HEK293T (cell line): ENCODE results near the gene YOD1.

Experiments used
- CTCF ChIA-PET: fragments of 350-600 bp; formaldehyde crosslinking; extraction: SDS; loops from one replicate; lab custom pipeline; 2021; ENCODE audit warnings: antibody characterized with exemption, inconsistent platforms; lab: Yijun Ruan, JAX
- POLR2A ChIA-PET: fragments of 350-600 bp; formaldehyde crosslinking; extraction: SDS; loops from one replicate; lab custom pipeline; 2020; ENCODE audit warnings: antibody characterized with exemption, inconsistent platforms; lab: Yijun Ruan, JAX
- DNase-seq: peaks from one replicate; pipeline ENCODE4 v3.0.0; 2012; ENCODE audit warnings: mixed read lengths; ENCODE audit errors: extremely low spot score
- ARNT ChIP-seq: fragments of 450-650 bp; IDR thresholded peaks from 2 replicates; pipeline ENCODE4 v1.6.1; 2017; ENCODE audit warnings: mild to moderate bottlenecking
- BHLHE40 ChIP-seq: fragments of 450-650 bp; IDR thresholded peaks from 2 replicates; pipeline ENCODE4 v1.6.1; 2016; ENCODE audit warnings: mild to moderate bottlenecking, moderate library complexity, borderline replicate concordance
- CTBP1 ChIP-seq: fragments of 450-650 bp; IDR thresholded peaks from 2 replicates; pipeline ENCODE4 v1.6.1; 2016; ENCODE audit warnings: borderline replicate concordance
- ELF4 ChIP-seq: fragments of 450-650 bp; IDR thresholded peaks from 2 replicates; pipeline ENCODE4 v1.6.1; 2017; ENCODE audit warnings: antibody characterized with exemption
- FOXA1 ChIP-seq: fragments of 450-650 bp; IDR thresholded peaks from 2 replicates; pipeline ENCODE4 v1.6.1; 2016; ENCODE audit warnings: mild to moderate bottlenecking
- FOXK2 ChIP-seq: fragments of 450-650 bp; IDR thresholded peaks from 2 replicates; pipeline ENCODE4 v1.6.1; 2016; ENCODE audit warnings: mild to moderate bottlenecking
- FOXM1 ChIP-seq: fragments of 450-650 bp; IDR thresholded peaks from 2 replicates; pipeline ENCODE4 v1.6.1; 2017; ENCODE audit warnings: mild to moderate bottlenecking, borderline replicate concordance
- HDGF ChIP-seq: fragments of 450-650 bp; IDR thresholded peaks from 2 replicates; pipeline ENCODE4 v1.6.1; 2017; ENCODE audit warnings: antibody characterized with exemption, borderline replicate concordance
- L3MBTL2 ChIP-seq: fragments of 450-650 bp; conservative IDR thresholded peaks from 2 replicates; pipeline ENCODE4 v1.6.1; 2016; ENCODE audit warnings: mild to moderate bottlenecking
- LEF1 ChIP-seq: fragments of 450-650 bp; IDR thresholded peaks from 2 replicates; pipeline ENCODE4 v1.6.1; 2017; ENCODE audit warnings: mild to moderate bottlenecking, borderline replicate concordance
- NFRKB ChIP-seq: fragments of 450-650 bp; IDR thresholded peaks from 2 replicates; pipeline ENCODE4 v1.6.1; 2016; ENCODE audit warnings: mild to moderate bottlenecking, moderate library complexity
- PKNOX1 ChIP-seq: fragments of 450-650 bp; IDR thresholded peaks from 2 replicates; pipeline ENCODE4 v1.6.1; 2016
- SP1 ChIP-seq: fragments of 450-650 bp; IDR thresholded peaks from 2 replicates; pipeline ENCODE4 v1.6.1; 2017
- SUZ12 ChIP-seq: fragments of 450-650 bp; IDR thresholded peaks from 2 replicates; pipeline ENCODE4 v1.6.1; 2016; ENCODE audit warnings: mild to moderate bottlenecking
- TARDBP ChIP-seq: fragments of 450-650 bp; IDR thresholded peaks from 2 replicates; pipeline ENCODE4 v1.6.1; 2016
- ZNF384 ChIP-seq: fragments of 450-650 bp; IDR thresholded peaks from 2 replicates; pipeline ENCODE4 v1.6.1; 2016

Gene YOD1

GRCh38 chr1:207028884-207029650 lies 21.9 kb downstream of the YOD1 start:
- POLR2A ChIA-PET = no interaction called here
- CTCF ChIA-PET = no interaction called here

GRCh38 chr1:207027921-207028320 lies 23.1 kb downstream of the YOD1 start:
- ChIA-PET POLR2A (no interaction called here), CTCF (no interaction called here)
- TF ChIP-seq L3MBTL2 = no peak
- TF ChIP-seq FOXA1 = no peak
- no peak for TF ChIP-seq CTBP1
- no peak for TF ChIP-seq ZNF384
- no peak for TF ChIP-seq FOXK2
- TF ChIP-seq SP1 = no peak
- TF ChIP-seq ARNT = no peak
- no peak for TF ChIP-seq ELF4
- TF ChIP-seq BHLHE40 = no peak
- DNase-seq = no peak

More at GRCh38 chr1:207028884-207029650, 21.9 kb downstream of the YOD1 start:
- no peak for TF ChIP-seq SUZ12
- no peak for TF ChIP-seq FOXM1
- TF ChIP-seq LEF1 = no peak
- no peak for TF ChIP-seq FOXK2
- TF ChIP-seq FOXA1 = no peak
- no peak for TF ChIP-seq PKNOX1
- no peak for TF ChIP-seq BHLHE40
- no peak for DNase-seq

- ChIA-PET POLR2A (no interaction called here), CTCF (no interaction called here)
- TF ChIP-seq BHLHE40 (no peak), L3MBTL2 (no peak), LEF1 (no peak), CTBP1 (no peak), HDGF (no peak), FOXK2 (no peak), PKNOX1 (no peak), ARNT (no peak), ELF4 (no peak), SUZ12 (no peak), FOXM1 (no peak), TARDBP (no peak), FOXA1 (no peak), NFRKB (no peak), SP1 (no peak)
- no peak for DNase-seq
Measured at GRCh38 chr1:207027206-207027777, 23.7 kb downstream of the YOD1 start.

GRCh38 chr1:207026104-207026534 lies 24.9 kb downstream of the YOD1 start:
- POLR2A ChIA-PET = no interaction called here
- TF ChIP-seq SUZ12 (no peak), ELF4 (no peak), ARNT (no peak), FOXK2 (no peak), LEF1 (no peak), CTBP1 (no peak), FOXM1 (no peak), FOXA1 (no peak), BHLHE40 (no peak), SP1 (no peak), L3MBTL2 (no peak), ZNF384 (no peak), TARDBP (no peak), NFRKB (no peak), PKNOX1 (no peak), HDGF (no peak)
- CTCF ChIA-PET = no interaction called here
- DNase-seq = no peak

- CTCF ChIA-PET = no interaction called here
- POLR2A ChIA-PET = no interaction called here
- TF ChIP-seq HDGF (no peak), FOXA1 (no peak)
- DNase-seq = no peak
Measured at GRCh38 chr1:207025146-207025880, 25.7 kb downstream of the YOD1 start.
